ENCODE results near the gene DNAH2.

DNA sequence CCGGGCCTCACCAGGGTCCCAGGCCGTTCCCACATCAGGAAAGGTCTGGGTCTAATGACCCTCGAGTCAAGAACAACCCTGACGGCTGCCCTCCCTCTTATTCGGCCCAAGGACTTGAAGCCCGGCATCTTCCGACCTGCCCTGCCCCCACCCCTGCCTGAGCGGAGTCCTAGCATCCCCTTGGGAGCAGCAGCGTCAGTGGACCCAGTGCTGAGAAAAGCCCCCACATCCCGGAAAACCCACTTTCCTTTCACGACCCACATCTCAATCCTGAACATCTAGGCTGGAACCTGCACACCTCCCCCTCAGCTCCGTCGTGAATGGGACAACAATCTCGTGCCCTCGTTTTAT lies 138.1 kb downstream of the DNAH2 start:
- TF ChIP-seq, protein P1, sequence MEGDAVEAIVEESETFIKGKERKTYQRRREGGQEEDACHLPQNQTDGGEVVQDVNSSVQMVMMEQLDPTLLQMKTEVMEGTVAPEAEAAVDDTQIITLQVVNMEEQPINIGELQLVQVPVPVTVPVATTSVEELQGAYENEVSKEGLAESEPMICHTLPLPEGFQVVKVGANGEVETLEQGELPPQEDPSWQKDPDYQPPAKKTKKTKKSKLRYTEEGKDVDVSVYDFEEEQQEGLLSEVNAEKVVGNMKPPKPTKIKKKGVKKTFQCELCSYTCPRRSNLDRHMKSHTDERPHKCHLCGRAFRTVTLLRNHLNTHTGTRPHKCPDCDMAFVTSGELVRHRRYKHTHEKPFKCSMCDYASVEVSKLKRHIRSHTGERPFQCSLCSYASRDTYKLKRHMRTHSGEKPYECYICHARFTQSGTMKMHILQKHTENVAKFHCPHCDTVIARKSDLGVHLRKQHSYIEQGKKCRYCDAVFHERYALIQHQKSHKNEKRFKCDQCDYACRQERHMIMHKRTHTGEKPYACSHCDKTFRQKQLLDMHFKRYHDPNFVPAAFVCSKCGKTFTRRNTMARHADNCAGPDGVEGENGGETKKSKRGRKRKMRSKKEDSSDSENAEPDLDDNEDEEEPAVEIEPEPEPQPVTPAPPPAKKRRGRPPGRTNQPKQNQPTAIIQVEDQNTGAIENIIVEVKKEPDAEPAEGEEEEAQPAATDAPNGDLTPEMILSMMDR (IDR thresholded peaks at IDR 0.05): no peak
- no peak for TF ChIP-seq POLR2A (IDR thresholded peaks at IDR 0.05)
